Stimulated activated CD4-positive, alpha-beta T cell treated with anti-CD3 and anti-CD28 coated beads, Interleukin-1b, Interleukin-23, amount 100 ng/mL, for 24 hours (primary cell): Measurements from ENCODE around the gene HACD1.

ENCODE experiments used
- DNase-seq, 4 experiments: peaks; one replicate each; pipeline ENCODE4 v3.0.0-alpha.2; 2020; ENCODE audit warnings: low read depth in 4 of 4, low spot score in 1 of 4

The HACD1 gene

GRCh38 chr10:17586821-17587234 lies 30.3 kb downstream of the HACD1 start:
- DNase-seq, result no peak

GRCh38 chr10:17585016-17585415 lies 32.2 kb downstream of the HACD1 start:
- DNase-seq, result no peak

- DNase-seq, result no peak
These were observed 36.3 kb downstream of the HACD1 start for GRCh38 chr10:17580885-17581284.

DNA sequence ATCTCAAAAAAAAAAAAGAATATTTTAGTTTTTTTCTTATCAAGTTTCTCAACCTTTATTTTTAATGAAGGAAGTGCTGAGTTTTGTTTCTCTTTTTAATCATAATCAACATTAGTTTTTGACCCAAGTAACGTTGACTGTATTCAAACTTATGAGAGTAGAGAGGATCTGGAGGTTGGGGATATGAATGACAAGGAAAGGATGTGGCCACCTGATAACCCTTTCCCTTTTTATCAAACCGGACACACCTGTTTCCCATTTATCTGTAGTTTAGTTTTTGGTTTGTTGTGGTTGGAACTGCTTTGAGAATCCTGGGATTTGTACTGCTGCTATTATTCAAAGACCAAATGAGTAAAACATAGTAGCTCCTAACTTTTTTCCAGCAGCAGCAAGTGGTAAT lies 38.6 kb downstream of the HACD1 start:
- DNase-seq, result no peak

GRCh38 chr10:17576768-17577167 lies 40.4 kb downstream of the HACD1 start:
- DNase-seq, result no peak

DNA sequence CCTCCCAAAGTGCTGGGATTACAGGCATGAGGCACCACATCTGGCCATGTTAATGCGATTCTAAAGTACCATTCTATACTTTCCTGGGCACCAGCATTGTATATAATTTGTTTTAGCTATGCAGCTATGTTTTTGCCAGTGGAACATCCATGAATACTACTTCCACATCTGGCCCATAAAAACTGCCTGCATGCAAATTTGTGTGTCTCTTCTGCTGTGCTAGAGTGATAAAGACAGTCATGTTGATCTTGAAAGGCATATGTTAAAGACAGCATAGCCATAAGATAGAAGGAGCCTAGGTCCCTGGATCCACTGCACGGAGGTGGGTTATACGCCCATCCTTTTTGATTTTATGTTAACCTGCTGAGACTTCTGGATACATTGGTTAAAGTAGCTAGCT lies 52.3 kb downstream of the HACD1 start:
- no peak for DNase-seq

- DNase-seq, result no peak
These were observed 53.7 kb downstream of the HACD1 start for GRCh38 chr10:17563452-17563851.

DNA sequence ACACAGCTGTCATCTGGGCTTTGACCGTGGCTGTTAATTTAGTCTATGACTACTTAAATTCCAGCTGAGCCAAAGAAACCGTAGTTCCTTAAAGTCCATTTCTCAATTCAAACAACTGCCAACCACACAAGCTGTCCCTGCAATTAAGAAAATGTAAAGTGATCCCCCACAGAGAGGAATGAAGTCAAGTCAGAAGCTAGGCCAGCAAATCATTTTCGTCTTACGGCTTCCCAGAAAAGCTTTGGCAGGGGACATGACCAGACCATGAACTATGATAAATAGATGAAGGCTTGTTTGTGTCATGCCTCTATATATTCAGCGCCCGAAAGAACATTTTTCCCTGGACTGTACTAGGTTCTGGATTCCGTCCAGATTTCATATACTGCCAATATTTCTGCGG lies 54.6 kb downstream of the HACD1 start:
- DNase-seq, result no peak

GRCh38 chr10:17561111-17561510 lies 56.1 kb downstream of the HACD1 start:
- no peak for DNase-seq

DNA sequence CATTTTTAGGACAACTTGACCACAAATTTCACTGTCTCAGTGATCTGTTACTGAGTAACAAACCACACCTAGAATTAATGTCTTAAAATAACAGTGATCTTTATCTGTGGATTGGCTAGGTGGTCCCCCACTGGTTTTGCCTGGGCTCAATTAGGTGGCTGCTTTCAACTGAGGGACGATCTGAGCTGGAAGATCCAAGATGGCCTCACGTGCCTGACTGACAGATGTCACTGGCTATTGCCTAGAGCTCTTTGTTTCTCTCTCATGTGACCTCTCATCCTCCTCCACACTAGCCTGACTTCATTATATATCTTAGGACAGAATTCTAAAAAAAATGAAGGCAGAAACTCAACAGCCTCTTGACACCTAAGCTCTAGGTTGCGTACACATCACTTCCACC lies 59.7 kb downstream of the HACD1 start:
- no peak for DNase-seq

- DNase-seq, result no peak
These were observed 68.4 kb downstream of the HACD1 start for GRCh38 chr10:17548770-17549169.

DNA sequence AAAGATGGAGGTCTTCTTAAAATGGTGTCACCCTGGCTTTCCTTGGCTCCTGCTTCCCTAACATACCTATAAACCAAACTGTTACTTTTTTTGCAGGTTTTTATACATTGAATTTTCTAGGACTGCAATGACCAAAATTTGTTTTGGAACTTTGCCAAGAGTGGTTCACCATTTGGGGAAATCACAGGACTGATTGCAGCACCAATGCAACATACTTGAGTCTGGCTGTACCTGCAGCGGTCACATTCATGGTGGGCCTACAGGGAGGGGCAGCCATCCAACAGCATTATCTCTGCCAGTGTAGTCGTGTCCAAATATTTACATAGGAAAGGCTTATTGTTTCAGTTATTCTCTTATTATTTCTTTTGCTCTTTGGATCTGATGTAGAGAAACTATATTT lies 69.0 kb downstream of the HACD1 start:
- no peak for DNase-seq

GRCh38 chr10:17547060-17547459 lies 70.1 kb downstream of the HACD1 start:
- no peak for DNase-seq

GRCh38 chr10:17544465-17544864 lies 72.7 kb downstream of the HACD1 start:
- DNase-seq, result no peak
